Activated naive CD4-positive, alpha-beta T cell treated with anti-CD3 and anti-CD28 coated beads, Interleukin-2, amount 50 U/mL, for 16 hours (primary cell): ENCODE data around the gene CARMIL1.

Experiments
- DNase-seq: peaks from one replicate; pipeline ENCODE4 v3.0.0-alpha.2; 2020

CARMIL1 gene

DNA sequence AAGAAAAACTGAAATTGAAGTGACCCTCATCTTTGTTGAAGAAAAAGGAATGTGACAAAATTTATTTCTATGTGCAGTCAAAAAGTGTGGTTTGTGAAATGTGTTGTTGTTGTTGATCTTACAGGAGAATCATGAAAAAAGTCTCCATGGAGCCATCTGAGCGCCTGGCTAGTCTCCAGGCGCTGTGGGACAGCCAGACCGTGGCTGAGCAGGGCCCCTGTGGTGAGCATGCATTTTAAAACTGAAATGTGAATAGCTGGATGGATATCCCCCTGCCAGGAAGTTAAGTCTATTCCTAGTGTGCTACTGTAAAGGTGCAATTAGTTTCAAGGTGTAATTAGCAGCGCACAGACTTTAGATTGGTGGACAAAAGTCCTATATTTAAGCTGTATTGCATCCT, 170.6 kb downstream of the CARMIL1 start:
- no peak for DNase-seq

DNA sequence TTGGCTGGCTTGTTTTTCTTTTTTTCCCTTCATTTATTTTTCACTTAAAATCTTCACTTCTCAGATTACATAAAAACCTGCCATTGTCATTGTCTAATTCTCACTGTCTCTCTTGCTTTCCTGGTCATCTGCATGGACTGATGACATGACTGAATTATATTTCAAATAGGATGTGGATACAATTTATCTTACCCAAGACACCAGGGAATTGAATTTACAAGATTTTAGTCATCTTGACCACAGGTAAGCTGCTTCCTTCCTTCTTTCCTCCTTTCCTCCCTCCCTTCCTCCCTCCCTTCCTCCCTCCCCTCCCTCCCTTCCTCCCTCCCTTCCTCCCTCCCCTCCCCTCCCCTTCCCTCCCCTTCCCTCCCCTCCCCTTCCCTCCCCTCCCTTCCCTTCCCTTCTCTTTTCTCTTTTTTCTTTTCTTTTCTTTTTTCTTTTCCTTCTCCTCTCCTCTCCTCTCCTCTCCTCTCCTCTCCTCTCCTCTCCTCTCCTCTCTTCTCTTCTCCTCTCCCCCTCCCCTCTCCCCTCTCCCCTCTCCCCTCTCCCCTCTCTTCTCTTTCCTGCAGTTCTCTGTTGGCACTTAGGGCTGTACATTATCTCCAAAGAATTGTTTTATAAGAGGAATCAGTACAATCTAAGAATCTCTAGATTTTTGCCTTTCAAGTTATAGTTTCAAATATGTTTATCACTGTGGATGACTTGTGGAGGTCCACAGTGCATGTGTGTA, 171.5 kb downstream of the CARMIL1 start:
- DNase-seq = no peak

DNA sequence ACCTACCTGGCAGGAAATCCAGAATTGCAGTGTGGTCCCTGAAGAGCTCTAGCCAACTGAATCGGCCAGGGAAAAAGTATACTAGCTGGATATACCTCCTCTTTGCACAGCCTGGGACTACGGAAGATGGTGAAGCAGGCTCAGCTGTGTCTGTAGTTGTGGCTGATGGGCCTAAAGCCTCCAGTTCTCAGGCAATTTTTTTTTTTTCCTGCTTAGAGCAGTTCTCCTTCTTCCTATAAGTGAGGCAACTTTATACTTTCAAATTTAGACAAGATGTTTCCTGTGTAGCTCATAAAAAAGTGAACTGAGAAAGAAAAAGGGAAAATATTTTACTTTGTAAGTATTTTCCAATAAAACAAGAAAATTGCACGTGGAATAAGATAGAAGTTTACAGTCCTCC, 172.9 kb downstream of the CARMIL1 start:
- DNase-seq = no peak

DNA sequence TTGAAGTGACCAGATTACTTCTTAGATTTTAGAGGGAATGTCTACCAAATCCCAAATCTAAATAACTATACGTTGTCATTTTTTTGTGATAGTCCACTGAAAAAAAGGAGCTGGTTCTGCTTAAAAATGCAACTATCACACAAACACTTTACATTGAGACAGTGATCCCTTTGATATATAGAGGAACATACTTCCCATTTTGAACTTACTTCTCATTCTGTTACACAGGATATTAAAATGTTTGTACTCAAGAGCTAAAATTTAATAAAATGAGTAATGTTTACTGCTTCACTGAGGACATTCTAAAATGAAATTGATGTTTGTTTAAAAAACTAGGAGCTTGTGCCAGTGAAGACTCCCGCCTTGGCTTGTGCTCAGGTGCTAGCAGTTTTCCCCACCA, 174.1 kb downstream of the CARMIL1 start:
- DNase-seq = no peak

DNA sequence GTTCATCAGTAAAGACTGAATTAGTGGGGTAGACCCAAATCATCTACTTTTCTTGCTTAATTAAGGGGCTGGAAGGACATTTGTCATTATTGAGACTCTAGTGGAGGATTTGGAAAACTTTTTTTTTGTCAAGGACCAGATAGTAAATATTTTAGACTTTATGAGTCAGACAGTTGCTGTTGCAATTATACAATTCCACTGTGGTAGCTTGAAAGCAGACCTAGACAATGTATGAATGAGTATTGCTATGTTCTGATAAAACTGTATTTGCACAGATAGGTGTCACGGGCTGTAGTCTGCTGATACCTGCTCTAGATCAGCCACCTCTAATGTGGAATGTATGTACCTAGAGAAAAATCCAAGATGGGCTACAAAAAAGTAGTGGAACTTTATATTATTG, 175.0 kb downstream of the CARMIL1 start:
- DNase-seq = no peak

DNA sequence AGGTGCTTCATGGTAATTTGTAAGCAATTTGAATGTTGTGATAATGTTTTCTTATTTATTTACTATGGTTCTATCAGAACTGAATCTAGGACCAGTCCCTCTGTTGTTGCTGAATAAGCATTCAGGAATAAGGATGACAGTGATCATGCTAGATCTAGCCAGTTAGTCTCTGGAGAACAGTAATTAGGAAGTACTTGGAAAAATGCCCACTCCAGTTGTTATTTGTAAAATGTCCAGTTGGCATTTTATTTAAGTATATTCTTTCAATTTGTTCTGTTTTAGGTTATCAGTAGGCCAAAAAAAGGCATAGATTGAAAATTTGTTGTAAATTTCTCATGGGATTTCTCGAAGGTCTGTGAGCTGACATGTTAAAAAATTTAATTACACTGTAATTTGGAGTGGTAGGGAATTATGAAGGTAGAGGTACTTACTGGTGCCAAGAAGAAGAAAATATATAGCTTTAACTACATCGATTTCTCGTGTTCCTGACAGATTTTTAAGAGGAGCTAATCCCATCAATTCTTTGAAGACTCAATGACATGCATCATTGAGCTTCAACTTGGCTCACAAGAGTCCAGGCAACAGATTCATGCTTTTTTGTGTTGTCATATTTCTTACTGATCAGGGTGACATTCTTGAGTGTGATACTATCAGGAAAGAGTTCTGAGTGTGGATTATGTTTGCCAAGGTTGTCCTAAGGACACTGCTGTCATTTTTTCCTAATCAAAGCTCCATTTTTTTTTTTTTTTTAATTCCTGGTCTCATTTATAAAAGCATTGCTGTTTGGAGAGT, 177.3 kb downstream of the CARMIL1 start:
- DNase-seq = no peak

DNA sequence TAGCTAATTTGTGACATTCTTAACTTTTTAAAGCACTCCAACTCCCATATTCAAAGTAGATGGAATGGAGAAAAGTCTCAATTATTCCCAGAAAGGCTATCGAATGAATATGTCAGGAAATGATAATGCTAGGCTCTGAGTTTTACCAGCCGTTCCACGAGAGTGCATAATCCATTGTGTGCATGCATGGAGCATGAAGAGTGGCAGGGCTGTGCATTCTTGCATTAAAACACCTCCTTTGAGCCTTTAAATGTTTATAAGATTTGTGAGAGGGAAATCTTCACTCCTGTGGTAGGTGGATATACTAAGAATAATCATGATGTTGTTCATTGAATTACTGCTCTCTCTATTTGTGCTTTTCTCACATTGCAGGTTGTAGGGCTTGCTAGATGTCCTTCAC, 178.3 kb downstream of the CARMIL1 start:
- DNase-seq = no peak

DNA sequence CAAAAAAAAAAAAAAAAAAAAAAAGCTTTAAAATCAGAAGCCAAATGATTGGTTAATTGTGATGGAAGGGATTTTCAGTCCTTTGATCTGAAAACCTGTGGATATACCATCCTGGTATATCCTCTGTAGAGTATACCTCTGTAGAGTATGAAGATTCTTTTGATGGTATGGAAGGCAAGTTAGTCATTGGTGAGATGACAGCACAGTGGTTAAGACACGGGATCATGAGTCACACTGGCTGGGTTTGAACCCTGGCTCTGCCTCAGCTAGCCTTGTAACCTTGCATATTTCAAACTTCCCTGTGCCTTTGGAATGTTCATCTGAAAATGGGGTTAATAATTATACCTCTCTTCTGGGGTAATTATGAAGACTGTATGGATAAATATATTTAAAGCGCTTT, 179.3 kb downstream of the CARMIL1 start:
- DNase-seq = no peak

DNA sequence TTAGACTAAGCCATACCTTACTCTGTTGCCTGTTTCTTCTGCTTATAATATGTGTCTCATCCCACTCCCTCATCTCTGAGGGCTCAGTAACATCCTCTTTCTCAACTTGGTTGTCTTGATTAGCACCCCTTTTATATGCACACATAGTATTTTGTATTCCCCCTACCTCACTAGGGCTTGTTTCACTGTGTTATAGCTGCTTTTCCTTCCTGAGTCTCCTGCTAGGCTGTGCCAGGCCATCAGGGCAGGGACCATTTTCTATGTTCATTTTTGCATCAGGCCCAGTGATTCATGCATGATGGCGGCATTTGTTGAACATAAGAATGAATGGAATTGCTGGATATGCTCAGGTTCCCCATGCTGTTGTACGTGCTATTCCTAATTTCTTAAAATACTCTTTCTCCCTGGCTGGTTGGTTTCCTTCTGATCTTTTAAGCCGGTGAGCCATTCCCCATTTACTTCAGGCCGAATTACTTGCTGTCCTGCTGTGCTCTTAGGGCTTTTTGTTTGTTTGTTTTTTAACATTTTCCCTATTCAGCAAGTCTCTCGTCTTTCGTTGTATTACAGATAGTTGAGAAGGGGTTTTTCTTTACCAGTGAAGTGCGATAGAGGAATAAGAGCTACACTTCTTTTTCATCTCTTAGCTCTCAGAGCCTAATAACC, 183.2 kb downstream of the CARMIL1 start:
- DNase-seq = no peak

DNA sequence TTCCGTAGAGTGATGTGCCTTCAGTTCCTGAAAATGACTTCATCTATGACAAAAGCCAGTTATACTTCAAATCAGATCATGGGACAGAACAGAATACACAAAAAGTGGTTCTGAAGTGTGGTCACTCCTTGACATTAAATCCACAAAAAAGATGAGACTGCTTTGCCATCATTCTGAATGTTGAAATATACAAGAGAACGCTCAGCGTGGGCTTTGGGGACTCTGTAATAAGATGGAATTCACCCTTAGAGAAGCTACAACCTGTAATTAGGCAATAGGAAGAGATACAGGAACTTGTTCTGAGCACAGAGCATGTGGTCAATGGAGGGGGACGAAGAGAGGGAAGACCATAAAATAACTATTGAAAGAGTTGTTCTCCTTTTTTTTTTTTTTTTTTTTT, 184.3 kb downstream of the CARMIL1 start:
- no peak for DNase-seq

DNA sequence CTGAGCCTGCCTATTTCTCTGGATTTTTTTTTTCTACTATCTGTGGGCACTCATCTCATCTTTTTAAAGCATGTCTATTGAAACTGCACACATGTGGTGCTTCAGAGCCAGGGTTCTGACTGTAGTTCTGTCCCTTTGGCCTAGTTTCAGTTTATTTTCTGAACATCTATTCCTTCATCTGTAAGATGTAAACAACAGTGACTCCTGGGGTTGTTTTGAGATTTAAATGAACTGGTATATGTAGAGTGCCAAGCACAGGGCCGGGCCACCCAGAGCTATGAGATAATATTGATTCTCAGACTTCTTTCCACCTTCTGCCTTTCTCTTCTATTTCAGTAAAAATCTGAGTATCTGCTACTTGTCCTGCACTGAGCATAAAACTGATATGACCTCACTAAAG, 185.1 kb downstream of the CARMIL1 start:
- DNase-seq = no peak

DNA sequence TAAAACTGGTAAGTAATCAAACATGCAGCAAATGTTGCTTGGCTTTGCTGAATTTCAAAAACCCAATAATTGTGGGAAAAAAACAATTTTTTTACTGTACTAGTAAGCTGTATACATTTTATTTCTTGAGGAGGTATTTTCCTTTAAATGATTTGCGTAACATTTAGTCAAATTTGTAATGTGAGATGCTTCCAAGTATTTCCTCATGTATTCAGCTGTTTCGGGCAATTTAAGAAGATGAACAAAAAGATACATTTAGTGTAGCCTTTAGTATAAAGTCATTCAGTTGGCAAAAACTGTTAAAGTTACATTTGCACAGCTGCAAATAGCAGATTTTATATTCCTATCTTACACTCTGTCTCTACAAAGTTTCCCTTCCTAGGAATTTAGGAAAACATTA, 186.8 kb downstream of the CARMIL1 start:
- DNase-seq = no peak

DNA sequence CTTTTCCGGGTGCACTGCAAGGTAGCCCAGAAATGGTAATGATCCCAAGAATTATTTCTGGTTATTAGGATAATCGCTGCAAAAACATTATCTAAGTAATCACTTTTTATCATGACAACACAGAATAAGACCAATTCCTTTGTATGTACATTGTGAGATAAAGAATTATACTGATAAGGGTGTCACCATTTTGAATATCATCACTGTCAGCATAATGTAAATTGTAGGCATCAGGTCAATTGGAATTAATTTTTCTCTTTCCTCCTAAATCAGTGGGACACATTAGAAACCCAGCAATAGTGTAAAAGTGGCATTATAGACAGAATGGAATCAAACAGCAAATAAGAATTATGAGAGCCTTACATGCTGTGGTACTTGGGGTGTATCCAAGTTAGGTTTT, 189.7 kb downstream of the CARMIL1 start:
- no peak for DNase-seq

DNA sequence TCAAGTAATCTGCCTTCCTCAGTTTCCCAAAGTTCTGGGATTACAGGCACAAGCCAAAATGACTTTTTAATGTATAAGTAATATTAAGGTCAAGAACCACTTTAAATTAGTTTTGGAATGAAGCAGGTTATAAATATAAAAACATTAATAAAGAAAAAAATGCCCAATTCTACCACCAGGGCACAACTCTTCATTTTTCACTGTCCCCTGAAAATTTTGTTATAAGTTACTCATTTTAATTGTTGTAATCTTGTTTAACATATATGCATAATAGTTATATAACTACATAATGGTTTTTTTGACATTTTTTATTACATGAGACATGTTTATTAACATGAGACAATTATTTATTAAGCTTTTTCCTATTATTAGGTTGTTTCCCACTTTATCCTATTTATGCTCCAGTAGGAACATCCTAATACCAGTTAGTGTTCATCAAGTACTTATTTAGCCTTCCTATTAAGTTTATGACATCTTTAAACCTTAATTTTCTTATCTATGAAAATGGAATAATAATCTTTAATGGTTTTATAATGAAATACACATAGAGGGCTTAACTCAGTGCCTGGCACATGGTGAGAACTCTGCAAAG, 190.7 kb downstream of the CARMIL1 start:
- no peak for DNase-seq

DNA sequence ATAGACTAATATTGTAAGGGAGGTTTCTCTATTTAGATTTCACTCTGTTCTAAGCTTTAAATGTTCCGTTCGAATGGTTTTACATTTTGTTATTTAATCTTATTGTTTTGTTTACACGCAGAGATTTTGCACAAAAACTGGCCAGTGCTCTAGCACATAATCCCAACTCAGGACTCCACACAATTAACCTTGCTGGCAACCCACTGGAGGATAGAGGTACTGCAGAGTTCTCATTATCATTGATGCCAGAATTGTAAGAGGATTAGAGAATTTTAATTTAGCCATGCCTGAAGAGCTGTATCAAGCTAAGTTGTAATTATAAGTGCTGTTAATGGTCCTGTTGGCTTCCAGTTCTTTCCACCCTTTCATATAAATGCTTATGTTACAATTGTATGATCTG, 193.1 kb downstream of the CARMIL1 start:
- DNase-seq = no peak

DNA sequence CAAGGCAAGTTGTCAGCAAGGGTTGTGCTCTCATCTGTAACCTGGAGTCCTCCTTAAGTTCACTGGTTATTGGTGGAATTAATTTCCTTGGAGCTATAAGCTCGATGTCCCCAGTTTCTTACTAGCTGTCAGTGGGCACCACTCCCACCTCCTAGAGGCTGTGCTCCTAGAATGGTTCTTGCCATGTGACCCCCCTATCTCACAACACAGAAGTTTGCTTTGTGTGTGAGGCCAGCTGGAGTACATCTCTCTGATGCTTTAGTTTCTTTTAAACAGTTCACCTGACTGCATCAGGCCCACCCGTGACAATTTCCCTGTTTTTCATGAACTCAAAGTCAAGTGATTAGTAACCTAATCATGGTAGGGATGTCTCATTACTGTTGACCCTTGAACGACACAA, 193.7 kb downstream of the CARMIL1 start:
- no peak for DNase-seq

DNA sequence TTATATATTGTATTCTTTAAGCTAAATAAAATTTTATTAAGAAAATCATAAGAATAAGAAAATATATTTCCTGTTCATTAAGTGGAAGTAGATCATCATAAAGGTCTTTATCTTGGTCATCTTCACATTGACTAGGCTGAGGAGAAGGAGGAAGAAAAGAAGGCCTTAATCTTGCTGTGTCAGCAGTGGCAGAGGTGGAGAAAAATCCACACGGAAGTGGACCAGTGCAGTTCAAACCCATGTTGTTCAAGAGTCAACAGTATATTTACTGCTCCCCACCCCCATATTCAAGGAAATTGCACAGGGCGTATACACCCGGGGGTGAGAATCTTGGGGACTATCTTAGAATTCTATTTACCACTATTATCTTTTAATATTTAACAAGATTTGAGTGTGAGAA, 194.3 kb downstream of the CARMIL1 start:
- no peak for DNase-seq

DNA sequence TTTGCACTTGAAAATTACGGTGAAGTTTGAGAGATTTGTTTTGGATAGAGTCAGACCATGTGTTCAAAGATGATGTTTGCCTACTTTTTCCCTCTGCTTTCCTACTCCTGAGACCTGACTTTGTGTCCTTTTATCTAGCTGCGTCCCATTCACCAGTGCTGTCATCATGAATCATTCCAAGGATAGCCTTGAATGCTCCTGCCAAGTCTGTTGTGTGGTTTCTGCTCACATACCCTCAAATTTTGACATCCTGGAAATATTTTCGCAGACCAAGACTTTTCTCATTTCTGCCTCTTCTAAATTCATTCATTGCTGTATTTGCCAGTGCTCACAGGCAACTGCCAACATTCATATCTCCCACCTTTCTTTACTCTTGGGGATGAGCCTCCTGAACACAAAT, 197.0 kb downstream of the CARMIL1 start:
- DNase-seq = no peak

DNA sequence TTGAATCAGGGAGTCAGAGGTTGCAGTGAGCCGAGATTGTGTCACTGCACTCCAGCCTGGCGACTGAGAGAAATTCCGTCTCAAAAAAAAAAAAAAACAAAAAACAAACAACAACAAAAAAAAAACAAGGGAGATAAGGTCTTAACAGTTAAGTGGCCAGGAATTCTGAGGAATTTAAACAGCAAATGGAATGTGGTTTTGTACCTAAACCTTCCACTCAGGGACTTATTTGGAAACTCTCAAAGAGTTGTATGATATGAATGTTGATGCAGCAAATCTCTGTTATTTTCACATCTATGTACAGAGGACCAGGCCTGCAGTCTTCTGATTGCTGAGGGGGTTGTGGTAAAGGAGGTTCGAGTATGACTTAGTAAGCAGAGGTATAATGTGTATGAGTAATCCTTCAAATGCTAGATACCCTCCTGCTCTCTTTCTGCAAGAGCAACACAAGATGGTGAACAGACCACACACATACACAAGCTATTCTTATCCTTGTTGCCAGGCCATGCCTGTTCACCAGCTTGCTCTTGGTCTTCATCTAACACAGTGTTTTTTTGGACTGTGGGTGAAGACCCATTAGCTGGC, 197.9 kb downstream of the CARMIL1 start:
- DNase-seq = no peak

DNA sequence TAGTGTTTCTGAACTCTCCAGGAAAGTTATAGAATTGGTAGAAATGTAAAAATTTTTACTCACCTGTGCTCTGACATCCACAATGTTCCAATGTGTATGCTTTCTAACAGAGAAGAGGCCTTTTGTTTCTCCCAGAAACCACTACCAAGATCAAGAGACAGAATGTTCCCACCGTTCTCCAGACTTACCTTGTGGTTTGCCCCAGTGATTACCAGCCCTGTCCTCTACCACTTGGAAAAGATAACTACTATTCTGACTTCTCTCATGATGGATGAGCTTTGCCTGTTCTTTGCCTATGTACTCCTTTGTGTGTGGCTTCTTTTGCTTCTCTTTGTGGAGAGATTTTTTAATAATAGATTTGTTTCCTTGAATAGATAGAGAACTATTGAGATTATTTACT, 199.8 kb downstream of the CARMIL1 start:
- no peak for DNase-seq

DNA sequence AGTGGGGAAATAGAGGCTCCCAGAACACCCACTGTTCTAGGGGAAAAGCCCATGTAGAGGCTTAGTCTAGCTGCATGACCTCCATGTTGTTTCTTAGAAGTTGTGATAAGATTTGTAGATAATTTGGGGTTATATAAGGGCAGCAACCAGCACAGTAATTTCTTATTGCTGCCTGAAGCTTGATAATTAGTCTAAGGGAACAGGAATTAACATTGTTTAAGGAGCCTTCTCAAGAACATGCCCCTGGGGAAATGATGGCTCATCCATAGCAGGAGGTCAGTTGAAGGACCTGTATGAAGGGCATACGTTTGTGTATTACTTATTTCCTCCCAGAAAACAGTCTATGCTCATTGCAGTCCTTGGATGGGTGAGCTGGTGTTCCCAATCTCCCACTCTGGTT, 202.1 kb downstream of the CARMIL1 start:
- no peak for DNase-seq

DNA sequence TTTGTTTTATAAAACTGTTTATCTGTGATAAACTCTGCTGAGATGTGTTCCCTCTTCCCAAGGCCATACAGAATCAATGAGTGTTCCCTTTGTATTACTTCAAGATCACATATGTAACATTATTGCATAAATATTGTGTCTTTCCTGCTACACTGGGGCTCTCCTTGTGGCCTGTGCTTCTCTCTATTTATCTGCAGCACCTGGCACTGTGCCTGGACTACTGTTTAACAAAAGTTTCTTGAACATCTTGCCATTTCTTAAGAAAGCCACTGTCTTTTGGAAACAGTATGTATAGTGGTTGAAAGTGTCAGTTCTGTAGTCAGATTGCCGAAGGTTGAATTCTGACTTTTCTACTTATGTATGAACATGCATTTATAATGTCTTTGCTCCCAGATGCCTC, 203.8 kb downstream of the CARMIL1 start:
- DNase-seq = no peak

DNA sequence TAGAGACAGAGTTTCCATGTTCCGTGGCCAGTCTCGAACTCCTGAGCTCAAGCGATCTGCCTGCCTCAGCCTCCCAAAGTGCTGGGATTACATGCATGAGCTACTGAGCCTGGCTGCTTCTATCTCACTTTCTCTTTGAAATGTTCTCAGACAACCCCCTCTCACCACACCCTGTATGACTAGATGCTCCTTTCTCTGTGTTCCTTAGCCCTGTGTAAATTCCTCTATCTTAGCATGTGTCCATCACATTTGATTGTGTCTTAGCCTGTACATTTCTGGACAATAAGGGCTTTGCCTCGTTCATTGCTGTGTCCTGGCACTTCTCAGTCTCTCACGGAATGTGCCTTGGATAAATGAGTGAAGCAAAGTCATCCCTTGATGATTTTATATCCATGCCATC, 204.8 kb downstream of the CARMIL1 start:
- DNase-seq = no peak
